Measurements from ENCODE around the gene FAHD2A.

Gene FAHD2A

DNA sequence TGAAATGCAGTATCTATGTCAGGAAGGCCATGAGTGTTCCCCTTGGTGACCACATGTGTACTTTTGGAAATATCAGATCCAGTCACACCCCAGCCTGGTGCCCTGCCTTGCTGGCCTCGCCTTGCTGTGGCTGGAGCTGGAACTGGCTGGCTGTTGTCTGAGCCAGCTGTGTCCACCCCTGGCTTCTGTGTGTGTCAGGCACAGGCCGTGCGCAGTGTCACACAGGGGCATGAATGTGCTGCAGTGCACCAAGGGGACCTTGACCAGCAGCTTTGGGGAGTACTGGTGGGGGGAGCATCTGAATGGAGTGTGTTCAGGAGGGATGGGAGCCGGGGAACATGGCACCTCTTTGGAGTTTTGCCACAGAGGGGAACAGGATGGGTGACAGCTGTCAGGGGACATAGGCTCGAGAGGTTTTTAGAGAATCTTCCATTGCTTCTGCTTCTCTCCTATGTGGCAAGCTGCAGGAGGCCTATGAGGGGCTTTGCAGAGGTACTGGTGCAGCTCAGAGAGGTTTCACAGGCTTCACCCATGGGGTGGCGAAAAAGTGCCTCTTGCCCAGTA lies 44.7 kb upstream of the FAHD2A start:
- H3K79me2 ChIP-seq (ENCODE audit: insufficient read depth, low read length): no peaks in the 10 kb centered on the region
- no peak overlapping the region for H3K4me3 ChIP-seq (ENCODE audit: low read depth, low read length, poor library complexity, severe bottlenecking)
- TF ChIP-seq EZH2 (IDR thresholded peaks at IDR 0.05; ENCODE audit: borderline replicate concordance, low read length): no peak
- TF ChIP-seq, protein P1, sequence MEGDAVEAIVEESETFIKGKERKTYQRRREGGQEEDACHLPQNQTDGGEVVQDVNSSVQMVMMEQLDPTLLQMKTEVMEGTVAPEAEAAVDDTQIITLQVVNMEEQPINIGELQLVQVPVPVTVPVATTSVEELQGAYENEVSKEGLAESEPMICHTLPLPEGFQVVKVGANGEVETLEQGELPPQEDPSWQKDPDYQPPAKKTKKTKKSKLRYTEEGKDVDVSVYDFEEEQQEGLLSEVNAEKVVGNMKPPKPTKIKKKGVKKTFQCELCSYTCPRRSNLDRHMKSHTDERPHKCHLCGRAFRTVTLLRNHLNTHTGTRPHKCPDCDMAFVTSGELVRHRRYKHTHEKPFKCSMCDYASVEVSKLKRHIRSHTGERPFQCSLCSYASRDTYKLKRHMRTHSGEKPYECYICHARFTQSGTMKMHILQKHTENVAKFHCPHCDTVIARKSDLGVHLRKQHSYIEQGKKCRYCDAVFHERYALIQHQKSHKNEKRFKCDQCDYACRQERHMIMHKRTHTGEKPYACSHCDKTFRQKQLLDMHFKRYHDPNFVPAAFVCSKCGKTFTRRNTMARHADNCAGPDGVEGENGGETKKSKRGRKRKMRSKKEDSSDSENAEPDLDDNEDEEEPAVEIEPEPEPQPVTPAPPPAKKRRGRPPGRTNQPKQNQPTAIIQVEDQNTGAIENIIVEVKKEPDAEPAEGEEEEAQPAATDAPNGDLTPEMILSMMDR (IDR thresholded peaks at IDR 0.05; ENCODE audit: low read length): no peak
- H3K9ac ChIP-seq (ENCODE audit: low read length): no peak overlapping the region
- no peak overlapping the region for H3K27ac ChIP-seq (ENCODE audit: low read depth, low read length, poor library complexity, severe bottlenecking)
- no peaks in the 10 kb centered on the region for H4K20me1 ChIP-seq (ENCODE audit: insufficient read depth, low read length)
- no peaks in the 10 kb centered on the region for H3K4me1 ChIP-seq (ENCODE audit: insufficient read depth, low read length, severe bottlenecking)
- H3F3A ChIP-seq (ENCODE audit: insufficient read depth, low read length): no peaks in the 10 kb centered on the region
- no peak overlapping the region for H2AFZ ChIP-seq (ENCODE audit: low read length)
- no peaks in the 10 kb centered on the region for H3K36me3 ChIP-seq (ENCODE audit: insufficient read depth, low read length)
- H3K4me2 ChIP-seq (ENCODE audit: low read length): no peak overlapping the region
- no peaks in the 10 kb centered on the region for H3K9me2 ChIP-seq (ENCODE audit: low read depth, low read length)
- no peaks in the 10 kb centered on the region for H3K9me3 ChIP-seq (ENCODE audit: low read length)
- H3K27me3 ChIP-seq (ENCODE audit: insufficient read depth, low read length): no peaks in the 10 kb centered on the region

DNA sequence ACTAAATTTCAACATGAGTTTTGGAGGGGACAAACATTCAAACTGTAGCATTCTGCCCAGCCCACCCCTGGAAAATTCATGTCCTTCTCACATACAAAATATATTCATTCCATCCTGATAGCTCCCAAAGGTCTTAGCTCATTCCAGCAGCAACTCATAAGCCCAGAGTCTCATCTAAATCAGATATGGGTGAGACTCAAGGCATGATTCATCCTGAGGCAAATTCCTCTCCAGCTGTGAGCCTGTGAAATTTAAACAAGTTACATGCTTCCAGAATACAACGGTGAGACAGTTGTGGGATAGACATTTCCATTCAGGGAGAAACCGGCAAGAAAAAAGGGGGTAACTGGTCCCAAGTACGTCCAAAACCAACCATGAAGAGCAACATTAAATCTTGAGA lies 43.5 kb upstream of the FAHD2A start:
- Histone ChIP-seq H3K27me3 (ENCODE audit: insufficient read depth, low read length) (no peaks in the 10 kb centered on the region), H3K4me1 (ENCODE audit: insufficient read depth, low read length, severe bottlenecking) (no peaks in the 10 kb centered on the region), H3K4me3 (ENCODE audit: low read depth, low read length, poor library complexity, severe bottlenecking) (no peak overlapping the region), H4K20me1 (ENCODE audit: insufficient read depth, low read length) (no peaks in the 10 kb centered on the region), H3K4me2 (ENCODE audit: low read length) (no peak overlapping the region), H2AFZ (ENCODE audit: low read length) (no peak overlapping the region), H3K36me3 (ENCODE audit: insufficient read depth, low read length) (no peaks in the 10 kb centered on the region), H3K9ac (ENCODE audit: low read length) (no peak overlapping the region), H3K27ac (ENCODE audit: low read depth, low read length, poor library complexity, severe bottlenecking) (no peak overlapping the region), H3K9me3 (ENCODE audit: low read length) (no peaks in the 10 kb centered on the region), H3K79me2 (ENCODE audit: insufficient read depth, low read length) (no peaks in the 10 kb centered on the region), H3F3A (ENCODE audit: insufficient read depth, low read length) (no peaks in the 10 kb centered on the region), H3K9me2 (ENCODE audit: low read depth, low read length) (no peaks in the 10 kb centered on the region)
- TF ChIP-seq, protein P1 (IDR thresholded peaks at IDR 0.05; ENCODE audit: low read length): no peak

DNA sequence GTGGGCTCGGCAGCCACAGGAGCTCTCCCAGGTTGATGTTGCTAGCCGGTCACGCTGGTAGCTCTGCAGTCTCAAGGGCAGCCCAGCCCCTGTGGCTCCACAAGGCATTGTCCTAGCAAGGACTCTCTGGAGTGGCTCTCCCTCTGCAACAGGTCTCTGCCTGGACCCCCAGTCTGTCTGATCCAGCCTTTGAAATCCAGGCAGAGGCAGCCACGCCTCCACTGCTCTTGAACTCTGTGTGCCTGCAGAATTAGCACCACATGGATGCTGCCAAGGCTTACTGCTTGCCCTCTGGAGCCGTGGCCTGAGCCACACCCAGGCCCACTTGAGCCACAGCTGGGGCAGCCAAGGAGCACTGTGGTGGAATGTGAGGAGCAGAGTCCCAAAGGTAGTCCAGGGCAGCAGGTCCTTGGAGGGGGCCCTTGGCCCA lies 43.0 kb upstream of the FAHD2A start:
- no peak overlapping the region for H3K4me3 ChIP-seq (ENCODE audit: low read depth, low read length, poor library complexity, severe bottlenecking)
- no peak overlapping the region for H3K4me2 ChIP-seq (ENCODE audit: low read length)
- no peaks in the 10 kb centered on the region for H3F3A ChIP-seq (ENCODE audit: insufficient read depth, low read length)
- no peak for TF ChIP-seq EZH2 (IDR thresholded peaks at IDR 0.05; ENCODE audit: borderline replicate concordance, low read length)
- H3K36me3 ChIP-seq (ENCODE audit: insufficient read depth, low read length): no peaks in the 10 kb centered on the region
- no peak overlapping the region for H2AFZ ChIP-seq (ENCODE audit: low read length)
- no peaks in the 10 kb centered on the region for H3K9me3 ChIP-seq (ENCODE audit: low read length)
- H3K9me2 ChIP-seq (ENCODE audit: low read depth, low read length): no peaks in the 10 kb centered on the region
- H3K27me3 ChIP-seq (ENCODE audit: insufficient read depth, low read length): no peaks in the 10 kb centered on the region
- H3K27ac ChIP-seq (ENCODE audit: low read depth, low read length, poor library complexity, severe bottlenecking): no peak overlapping the region
- no peaks in the 10 kb centered on the region for H3K79me2 ChIP-seq (ENCODE audit: insufficient read depth, low read length)
- H4K20me1 ChIP-seq (ENCODE audit: insufficient read depth, low read length): no peaks in the 10 kb centered on the region
- H3K9ac ChIP-seq (ENCODE audit: low read length): no peak overlapping the region
- no peaks in the 10 kb centered on the region for H3K4me1 ChIP-seq (ENCODE audit: insufficient read depth, low read length, severe bottlenecking)
